Measurements from ENCODE around the gene COASY.
"Not testable (repeated sequence)": the region's sequence is repeated elsewhere in the genome, so short reads cannot be mapped to it uniquely, and the experiment has no call there.

GRCh38 chr17:42552736-42553135, 9.2 kb upstream of the COASY start, which contains the start of gene HSD17B1:
- not testable (repeated sequence) for TF ChIP-seq CTCF (conservative IDR thresholded peaks at IDR 0.05; ENCODE audit: low read length); EZH2phosphoT487 (IDR thresholded peaks at IDR 0.05; ENCODE audit: borderline replicate concordance, low read depth, low read length)
